GM18873 (cell line): Measurements from ENCODE around the gene UMODL1.

Source experiments
- ATAC-seq: cut with Tn5 transposase; IDR thresholded peaks from one replicate; pipeline ENCODE4 v1.9.1; 2021; ENCODE audit warnings: mild to moderate bottlenecking, moderate library complexity, moderate number of reproducible peaks; ENCODE audit not compliant: unreplicated experiment, low FRiP score

Gene UMODL1

DNA sequence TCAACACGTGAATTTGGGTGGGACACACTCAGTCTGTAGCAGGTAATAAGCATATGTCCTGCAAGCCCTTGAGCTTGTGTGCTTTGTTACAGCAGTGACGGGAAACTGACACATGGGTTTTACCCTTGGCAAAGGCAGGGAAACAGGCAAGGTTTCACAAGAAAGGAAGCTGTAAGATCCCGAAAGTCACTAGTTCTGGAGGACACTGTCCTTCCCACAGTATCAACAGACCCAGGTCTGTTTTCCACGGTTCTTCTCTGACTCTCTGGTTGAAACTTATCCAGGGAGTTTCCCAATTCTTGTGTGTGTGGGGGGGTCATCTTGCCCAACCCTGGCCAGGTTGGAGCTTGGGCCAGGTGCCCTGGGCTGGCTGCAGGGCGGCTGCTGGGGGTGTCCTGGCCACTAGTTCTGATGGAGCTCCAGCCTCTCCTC is 31.6 kb upstream of the UMODL1 start:
- ATAC-seq, result no peak

DNA sequence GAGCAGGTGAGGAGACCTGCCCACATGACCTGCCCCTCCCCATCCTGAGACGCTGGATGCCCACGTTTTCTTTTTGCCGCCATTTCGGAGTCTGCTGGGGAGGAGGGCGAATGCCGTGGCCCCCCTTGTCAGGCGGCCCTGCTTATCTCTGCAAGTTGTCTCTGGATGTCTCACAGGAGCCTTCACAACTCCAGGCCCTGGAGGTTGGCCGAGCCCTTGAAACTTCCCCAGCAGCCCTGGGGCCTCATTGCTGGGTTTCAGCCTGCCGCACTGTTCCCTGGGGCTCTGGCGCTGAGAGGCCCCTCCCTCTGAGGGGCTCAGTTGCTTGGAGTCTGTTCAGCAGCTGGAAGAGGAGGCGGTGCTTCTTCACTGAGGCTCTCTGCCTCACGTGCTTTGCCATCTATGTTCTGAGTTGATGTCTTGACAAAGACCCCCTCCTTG is 31.2 kb upstream of the UMODL1 start:
- no peak for ATAC-seq

DNA sequence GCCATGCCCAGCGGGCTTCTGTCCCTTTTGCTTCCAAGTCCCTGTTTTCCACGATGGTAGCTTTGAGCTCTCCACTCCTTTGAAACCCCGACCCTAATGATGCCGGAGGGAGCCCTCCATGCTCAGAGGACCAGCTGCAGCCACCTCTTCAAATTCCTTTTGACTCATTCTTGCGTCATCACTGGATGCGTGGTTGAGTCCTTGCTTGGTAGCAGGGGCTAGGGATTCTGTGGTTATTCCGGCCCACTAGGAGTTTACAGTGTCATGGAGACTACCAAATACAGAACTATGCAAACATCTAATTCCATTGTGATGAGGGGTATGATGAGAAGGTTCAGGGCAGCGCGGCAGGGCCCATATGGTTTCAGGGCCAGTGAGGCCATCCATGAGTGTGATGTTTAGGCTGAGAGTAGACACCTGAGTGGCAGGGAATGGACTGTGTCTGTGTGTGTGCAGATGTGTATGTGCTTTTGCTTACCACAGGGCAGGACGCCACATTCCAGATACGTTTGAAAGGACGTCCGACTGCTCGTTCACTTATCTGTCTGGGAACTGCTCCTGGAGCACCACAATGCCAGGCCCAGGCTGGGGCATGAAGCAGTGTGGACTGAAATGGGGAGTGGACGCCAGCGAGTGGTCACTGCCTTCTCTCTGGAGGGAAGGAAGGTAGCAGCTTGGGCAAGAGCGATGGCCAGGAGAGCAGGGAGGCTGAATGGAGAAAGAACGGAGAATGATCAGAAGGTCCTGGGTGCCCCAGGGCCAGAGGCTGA is 30.5 kb upstream of the UMODL1 start:
- ATAC-seq, result no peak

DNA sequence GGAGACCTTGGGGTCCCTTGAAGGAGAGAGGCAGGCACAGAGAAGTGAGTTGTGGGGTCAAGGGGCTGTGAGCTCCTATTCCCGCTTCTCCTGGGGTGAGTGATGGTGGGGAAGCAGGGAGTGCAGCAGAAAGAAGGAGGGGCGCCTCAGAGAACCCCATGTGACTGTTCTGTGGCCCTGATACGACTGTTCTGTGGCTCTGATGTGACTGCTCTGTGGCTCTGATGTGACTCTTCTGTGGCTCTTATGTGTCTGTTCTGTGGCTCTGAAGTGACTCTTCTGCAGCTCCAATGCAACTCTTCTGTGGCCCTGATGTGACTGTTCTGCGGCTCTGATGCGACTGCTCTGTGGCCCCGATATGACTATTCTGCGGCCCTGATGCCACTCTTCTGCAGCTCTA is 29.9 kb upstream of the UMODL1 start:
- no peak for ATAC-seq

DNA sequence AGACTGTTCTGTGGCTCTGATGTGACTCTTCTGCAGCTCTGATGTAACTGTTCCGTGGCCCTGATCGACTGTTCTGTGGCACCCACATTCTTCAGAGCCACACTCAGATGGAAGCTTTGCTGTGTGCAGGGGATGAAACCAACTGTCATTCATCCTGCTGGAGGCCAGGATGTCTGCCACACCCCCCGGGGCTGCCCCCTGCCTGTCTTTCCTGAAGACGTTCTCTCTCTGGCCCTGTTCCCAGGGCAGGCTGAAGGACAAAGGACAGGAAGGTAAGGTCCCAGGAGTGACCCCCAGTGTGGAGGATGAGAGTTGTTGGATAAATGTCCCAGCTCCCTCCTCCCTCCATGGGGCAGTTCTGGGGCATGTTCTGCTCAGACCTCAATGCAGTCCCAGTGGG is 29.4 kb upstream of the UMODL1 start:
- no peak for ATAC-seq

DNA sequence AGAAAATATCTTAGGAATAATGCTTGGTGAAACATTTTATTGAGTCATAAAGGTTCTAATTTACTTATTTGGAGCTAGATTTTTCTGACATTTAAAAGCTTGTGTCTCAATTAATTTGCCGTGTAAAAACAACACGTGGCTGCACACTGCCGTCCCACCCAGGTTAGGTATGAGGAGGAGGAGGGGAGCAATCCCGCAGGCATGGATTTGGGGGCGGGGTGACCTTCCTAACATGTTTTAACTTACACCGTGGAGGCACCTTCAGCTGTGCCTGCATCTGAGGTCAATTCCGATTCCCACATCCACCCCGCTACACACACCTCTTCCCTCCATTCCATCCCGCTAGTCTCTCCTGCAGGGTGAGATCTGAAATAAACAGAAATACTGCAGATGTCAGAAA is 28.5 kb upstream of the UMODL1 start:
- no peak for ATAC-seq

DNA sequence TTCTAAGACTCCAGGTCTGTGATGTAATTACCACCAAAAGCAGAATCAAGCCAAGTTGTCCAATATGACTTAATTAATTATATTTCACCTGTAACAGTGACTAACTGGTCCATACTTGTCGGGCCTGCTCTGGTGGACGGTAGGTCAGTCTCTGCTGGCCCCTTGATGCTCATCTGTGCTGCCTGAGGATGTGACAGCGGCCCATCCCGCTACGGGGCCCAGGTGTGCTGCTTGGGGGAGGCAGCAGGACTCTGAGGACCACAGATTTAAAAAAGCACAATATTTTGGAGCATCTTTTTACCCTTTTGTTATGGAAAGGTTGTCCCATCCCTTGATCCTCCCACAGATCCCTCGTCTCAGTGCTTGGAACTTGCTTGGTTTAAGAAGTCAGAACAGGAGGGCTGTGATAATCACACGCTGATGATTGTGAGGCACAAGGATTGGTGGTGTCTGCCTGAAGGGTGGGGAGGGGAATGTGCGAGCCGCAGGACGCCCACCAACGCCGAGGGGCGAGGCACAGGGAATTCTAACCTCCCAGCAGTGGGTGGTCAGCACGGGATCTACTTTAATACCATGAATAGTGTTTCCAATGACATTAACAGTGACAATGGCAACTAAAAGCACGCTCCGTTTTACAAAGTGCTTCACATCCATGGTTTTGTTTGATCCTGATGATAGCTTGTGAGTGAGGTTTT is 27.8 kb upstream of the UMODL1 start:
- ATAC-seq, result no peak

DNA sequence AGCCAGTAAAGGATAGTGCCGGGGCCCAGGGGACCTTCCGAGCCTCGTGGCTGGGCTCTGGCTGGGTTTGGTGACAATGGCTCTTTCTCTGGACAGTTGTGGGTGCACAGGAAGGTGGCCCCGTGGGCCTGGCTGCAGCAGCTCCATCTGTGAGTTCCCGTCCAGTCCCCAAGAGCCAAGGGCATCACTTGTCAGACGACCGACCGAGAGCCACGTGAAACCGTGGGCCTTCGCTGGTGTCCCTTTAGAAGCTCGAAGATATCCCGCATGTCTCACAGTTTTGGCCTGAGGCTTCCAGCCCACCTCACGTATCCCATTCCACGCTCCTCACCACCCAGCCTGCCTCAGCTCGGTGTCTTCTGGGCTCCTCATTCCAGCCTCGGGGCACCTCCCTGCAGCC is 27.2 kb upstream of the UMODL1 start:
- no peak for ATAC-seq

DNA sequence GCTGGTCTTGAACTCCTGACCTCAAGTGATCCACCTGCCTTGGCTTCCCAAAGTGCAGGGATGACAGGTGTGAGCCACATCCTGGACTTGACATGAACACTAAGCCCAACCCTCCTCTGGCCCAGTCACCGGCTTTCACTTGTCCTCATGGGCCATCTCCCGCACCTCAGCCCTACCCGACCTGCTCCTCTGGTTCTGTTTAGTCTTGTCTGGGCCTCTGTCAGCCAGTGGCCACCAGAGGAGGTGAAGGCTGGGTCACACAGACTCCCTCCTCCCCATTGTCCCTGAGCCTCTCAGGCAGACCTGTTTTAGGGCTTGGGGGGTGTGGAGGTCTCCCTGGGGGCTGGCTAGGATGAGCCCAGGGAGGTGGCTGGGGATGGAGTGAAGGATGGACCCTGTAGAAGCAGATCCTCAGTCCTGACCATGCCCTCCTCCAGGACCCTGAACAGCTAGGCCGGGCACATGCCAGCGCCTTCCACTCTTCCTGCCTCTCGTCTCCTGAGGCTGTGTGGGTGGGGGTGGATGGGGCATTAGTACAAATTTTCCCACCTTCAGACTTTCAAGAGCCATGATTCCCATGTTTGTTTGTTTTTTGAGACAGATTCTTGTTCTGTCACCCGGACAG is 26.1 kb upstream of the UMODL1 start:
- no peak for ATAC-seq

DNA sequence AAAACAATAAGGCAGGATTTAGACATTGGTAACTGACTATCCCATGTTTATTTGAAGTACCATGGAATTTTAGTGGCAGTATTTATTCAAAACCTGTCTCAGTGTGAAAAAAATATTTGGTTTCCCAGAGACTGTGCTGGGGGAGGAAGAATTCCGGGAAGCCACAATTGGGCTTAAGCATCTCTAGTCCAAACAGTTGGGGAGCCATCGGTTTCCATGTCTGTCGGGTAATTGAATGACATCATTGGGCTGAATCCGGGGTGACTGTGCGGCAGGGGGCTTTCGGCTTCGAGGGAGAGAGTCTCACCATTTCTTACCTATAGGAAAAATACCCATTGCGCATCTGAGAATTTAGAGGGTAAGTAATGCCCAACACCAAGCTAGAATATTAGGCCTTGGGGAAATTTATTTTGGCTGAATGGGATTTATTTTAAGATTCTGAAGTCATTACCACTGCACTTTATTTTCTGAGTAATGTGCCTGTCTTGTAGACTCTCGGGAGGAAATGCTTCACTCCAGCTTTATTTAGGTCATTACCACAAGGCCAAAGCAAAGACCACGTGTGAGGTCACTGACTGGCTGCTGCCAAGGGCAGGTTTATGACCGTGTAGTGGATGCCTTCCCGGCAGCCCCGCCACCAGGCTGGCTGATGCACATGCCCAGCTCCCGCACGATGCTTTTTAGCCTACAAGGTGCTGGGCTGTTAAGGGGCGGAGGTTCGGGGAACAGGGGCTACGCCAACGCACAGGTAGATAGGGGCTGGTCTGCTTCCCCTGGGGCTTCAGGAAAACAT is 23.1 kb upstream of the UMODL1 start:
- ATAC-seq, result no peak

DNA sequence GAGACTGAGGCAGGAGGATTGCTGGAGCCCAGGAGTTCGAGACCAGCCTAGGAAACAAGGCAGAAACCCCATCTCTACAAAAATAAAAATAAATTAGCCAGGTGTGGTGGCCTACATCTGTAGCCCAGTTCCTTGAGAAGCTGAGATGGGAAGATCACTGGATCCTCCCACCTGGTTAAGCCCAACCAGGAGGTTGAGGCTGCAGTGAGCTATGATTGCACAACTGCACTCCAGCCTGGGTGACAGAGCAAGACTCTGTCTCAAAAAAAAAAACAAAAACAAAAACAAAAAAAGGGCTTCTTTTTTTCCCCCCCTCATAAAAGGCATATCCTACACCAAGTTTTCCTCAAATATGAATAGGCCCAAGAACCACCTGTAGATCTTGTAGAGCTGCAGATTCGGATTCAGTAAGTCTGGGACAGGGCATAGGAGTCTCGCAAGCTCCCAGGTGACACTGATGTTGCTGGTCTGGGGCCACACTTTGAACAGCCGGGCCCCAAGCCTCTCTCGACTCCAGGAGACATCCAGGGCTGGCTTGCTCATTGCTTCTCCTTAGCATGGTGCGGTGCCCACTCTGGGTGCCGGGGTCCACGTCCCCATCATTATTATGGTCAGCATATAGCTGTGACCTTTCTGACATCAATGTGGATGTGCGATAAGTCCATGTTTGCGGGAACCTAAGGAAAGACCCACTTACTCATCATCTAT is 22.1 kb upstream of the UMODL1 start:
- ATAC-seq, result no peak

DNA sequence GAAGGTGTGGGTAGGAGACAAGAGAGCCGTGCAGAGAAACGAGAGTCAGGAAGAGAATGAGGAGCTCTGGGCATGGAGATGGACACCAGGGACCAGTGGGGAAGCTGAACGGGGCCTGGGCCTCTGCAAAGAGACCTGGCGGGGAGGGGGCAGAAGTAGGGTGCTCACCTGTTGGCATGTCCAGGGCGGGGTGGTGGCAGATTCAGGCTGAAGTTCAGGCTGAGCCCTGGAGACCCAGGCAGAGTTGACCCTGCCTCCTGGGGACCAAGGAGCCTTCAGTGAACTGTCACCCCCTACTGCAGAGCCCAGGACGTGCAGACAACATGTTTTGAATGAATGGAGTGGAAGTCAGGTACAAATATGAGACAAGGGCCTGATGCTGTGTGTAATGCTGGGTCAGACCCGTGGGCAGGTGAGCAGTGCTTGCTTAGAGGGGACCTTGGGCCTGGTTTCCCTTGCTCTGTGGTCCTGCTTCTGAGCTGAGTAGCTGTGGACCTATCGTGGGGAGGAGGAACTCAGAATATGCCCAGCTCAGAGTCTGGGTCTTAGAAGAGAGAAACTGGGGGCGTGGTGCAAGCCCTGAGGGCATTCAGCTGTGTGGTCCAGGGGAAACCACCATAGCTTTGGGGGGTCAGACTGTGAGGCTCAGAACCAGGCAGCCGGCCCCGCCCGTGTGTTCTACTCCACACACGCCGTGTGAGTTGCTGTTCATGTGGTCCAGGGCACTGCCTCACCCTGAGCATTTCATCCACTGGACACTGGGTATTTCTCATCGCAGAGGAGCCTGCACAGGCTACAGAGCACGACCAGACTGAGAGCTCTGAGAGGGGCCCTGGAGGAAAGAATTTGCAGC is 21.3 kb upstream of the UMODL1 start:
- no peak for ATAC-seq

DNA sequence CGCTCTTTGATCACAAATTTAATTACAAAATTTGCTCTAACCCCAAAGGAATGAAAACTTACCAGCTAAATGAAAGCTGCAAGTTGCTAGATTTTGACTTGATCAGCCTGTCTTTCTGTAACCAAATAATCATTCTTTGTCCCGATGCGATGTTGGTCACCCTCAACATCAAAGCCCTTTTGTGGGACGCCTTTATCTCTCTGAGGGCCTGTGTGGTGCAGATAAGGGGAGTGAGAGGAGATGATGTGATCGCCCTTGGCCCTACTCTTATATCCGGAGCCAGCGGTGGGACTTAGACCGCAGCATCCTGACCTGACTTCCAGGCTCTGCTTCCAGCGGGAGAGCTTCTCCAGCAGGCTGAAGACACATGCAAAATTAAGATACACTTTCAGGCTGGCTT is 19.3 kb upstream of the UMODL1 start:
- no peak for ATAC-seq

DNA sequence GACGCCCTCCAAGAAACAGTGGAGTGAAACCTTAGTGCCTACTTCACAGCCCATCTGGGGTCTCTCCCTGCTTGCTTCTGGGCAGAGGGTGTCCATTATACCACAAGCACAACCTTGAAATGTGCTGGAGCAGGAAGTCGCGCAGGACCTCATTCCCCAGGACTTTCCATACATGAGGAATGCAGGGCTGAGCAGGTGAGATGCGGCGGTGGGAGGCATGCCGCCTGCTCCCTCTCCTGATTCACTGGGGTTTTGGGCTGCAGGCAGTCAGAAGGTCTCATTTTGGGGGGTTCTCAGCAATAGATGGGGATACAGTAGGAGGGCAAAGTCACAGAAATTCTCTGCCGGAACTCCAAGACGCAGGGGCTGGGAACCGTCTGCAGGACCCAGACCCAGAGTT is 15.7 kb upstream of the UMODL1 start:
- no peak for ATAC-seq

DNA sequence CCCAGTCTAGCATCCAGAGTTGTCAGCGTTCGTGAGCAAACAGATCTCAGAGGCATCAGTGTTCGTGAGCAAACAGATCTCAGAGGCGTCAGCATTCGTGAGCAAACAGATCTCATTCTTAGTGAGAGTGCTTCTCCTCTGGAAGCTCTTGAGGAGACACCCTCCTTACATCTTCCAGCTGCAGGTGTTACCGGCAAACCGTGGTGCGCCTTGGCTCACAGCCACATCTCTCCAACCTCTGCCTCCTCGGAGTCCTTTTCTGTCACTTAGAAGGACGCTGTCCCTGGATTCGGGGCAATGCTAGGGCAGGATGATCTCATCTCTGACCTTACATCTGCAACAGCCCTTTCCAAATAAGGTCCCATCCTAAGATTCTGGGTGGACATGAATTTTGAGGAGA is 14.6 kb upstream of the UMODL1 start:
- ATAC-seq, result no peak

DNA sequence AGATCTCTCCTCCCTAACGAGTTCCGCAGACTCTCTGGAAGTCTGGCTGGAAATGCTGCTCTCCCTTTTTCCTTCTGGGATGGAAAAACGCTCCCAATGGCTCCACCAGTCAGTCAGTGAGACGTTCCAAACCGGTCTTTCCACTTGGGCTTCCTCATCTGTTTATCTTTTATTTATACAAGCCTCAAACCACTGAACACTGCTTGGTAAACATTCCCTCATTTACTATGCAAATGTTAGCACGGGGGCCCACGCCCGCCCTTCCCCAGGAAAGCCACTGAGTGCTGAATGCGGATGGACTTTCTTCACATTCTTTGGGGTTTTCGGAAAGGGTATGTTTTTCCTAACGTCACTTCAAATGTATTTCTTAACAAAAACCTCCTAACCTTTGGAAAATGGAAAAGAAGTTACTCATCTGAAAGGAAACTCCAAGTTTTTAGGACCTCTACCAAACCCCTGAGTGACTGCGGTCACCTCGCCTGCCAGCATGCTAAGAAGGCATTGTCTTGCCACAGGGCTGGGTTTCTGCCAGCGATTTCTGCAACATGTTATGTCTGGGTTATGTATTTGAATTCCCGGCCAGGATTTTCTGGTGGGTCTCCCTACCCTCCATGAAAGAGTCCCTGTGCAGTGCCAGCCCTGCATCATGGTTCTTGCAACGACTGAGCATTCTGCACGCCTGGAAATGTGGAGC is 14.0 kb upstream of the UMODL1 start:
- ATAC-seq, result no peak

DNA sequence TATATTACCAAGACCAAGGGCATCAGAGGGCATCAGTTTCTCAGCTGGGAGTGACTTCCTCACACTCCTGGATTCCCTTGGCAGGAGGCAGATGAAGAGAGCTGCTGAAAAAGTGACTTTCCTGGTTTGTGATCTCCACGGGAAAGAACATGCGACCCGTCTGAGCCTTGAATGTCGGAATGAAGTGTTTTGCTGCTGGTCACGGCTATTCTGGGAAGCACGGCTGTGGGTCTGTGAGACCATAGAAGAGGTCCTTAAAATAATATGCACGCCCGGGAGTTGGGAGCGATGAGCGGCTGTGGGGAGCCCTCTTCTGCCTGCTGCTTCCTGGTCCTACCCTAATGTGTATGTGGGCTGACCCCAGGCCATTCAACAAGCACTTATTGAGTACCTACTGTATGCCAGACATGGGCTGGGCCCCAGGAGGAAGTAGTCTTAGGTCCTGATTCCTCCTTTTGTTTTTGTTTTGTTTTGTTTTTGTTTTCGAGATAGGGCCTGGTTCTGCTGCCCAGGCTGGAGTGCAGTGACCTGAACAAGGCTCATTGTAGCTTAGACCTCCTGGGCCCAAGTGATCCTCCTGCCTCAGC is 13.2 kb upstream of the UMODL1 start:
- no peak for ATAC-seq

DNA sequence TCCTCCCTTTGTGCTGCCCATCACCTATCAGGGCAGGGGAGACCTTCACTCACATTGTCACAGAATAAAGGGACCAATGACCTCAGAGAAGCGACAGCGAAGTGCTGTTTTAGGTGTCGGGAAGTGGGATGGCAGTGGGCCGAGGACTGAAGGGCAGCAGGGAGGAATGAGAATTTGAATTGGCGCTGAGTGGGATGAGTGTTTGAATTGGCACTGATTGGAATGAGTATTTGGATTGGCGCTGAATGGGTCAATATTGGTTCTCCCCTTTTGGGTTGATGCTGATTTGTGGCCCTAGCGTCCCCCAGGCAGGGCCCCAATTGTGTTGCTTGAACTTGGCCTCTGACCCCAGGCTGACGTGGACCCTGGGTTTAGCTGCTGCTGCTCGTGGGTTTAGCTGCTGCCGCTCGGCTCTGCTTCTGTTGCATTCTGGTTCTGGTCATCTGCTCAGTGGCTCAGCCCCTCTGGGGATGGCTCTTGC is 12.4 kb upstream of the UMODL1 start:
- ATAC-seq, result no peak
